ENCODE results near the gene ORMDL1. TPM values are rescaled to one million over a fixed set of nuclear protein-coding genes. Genes with fewer than 3 reads are reported as not detected.
"Not testable (repeated sequence)": the region's sequence is repeated elsewhere in the genome, so short reads cannot be mapped to it uniquely, and the experiment has no call there.

The ORMDL1 gene
- total RNA-seq, 1 experiment from 2014 or later, result 138 TPM

DNA sequence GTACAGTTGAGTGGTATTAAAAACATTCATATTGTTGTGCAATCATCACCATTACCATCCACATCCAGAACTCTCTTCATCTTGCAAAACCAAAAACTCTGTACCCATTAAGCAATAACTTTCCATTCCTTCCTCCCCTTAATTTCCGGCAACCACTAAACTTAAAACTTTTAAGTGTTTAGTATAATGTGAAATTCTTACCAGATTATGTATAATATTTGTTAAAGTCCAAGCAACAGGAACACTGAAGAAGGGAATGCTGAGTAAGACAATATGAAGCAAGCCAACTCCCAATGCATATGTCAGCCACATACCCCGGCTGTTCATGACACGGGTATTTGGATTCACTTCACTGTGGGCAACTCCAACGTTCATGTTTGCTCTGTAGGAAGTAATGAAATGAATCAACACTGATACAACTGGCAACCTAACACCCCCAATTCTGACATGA lies 1.9 kb downstream of the ORMDL1 start:
- DNase-seq (ENCODE audit: extremely low read depth, low read depth), result no peak

DNA sequence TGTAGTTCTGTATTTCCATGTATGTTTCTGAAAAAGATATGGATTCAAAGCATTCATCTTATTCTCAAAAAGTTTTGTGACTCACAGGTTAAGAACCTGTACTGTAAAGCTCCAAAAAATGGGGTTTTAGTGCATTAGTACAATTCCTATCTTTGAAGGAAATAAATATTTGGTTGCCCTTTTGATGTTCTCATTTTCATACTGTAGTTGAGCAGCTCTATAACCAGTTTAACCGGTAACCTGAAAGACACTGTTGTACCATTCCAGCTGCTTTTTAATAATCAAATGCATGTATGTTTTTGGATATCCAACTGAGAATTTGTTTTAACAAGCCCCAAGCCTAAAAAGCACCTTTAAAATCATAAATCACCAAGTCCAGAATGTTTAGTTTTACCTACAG lies 11.9 kb downstream of the ORMDL1 start:
- no peak for DNase-seq (ENCODE audit: extremely low read depth, low read depth)

DNA sequence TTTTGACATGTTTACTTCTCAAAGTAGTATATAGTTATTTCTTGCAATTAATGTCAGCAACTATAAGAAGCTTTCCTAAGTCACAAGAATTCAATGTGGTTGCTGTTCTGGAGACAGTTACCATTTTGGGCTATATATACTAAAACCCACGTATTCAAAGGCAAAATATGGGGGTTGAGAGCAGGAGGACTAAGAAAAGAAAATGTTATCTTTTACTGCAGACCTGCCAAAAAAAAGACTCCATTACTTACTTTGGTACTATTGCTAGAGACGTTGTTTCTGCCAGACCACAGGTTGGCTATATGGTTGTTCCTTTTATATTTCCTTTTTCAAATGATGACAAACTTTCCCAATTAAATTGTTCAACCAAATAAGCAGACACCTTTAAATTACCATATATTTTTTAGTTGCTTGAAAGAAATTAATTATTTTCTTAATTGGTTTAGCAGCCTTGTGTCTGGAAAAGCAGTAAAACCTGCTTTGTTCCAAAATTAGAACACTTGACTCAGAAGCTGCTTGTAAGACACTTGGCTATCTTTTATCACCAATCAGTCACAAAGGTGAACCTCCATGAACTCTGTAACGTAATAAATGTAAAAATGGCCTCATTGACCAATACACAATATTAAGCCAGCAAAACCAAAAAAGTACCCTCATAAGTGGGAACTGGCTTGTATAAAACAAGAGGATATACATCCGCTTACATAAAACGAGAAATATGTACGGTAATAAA lies 13.4 kb downstream of the ORMDL1 start:
- no peak for DNase-seq (ENCODE audit: extremely low read depth, low read depth)

DNA sequence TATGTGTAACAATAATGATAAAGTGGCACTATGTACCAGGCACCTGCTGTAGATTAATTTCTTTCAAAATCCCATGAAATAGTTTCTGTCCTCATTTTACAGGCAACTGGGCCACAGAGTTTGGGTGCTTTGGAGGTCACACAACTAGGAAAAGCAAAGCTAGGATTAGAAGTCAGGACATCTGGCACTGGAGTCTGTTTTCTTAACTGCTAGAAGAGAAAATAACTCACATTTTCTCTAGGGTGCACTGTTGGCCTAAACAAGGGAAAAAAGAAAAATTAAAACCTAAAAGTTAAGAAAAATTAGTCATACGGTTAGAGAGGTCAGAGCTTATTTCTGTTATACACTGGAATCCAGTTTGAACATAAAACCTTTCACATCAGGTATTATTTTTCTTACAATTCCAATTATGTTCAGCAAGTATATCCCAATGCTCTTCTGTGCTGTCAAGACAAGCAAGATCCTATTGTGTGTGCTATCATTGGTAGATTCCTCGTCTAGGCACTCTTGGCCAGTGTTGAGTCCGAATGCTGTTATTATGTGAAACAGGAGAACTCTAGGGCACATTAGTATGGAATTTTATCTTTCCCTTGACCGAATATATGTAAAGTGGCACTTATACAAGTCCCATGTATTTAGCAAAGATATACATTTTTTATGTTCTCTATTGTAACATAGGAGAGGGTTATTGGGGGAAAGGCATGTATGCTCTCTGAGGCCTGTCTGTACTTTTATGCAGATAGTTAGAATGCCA lies 20.1 kb downstream of the ORMDL1 start:
- no peak for DNase-seq (ENCODE audit: extremely low read depth, low read depth)

DNA sequence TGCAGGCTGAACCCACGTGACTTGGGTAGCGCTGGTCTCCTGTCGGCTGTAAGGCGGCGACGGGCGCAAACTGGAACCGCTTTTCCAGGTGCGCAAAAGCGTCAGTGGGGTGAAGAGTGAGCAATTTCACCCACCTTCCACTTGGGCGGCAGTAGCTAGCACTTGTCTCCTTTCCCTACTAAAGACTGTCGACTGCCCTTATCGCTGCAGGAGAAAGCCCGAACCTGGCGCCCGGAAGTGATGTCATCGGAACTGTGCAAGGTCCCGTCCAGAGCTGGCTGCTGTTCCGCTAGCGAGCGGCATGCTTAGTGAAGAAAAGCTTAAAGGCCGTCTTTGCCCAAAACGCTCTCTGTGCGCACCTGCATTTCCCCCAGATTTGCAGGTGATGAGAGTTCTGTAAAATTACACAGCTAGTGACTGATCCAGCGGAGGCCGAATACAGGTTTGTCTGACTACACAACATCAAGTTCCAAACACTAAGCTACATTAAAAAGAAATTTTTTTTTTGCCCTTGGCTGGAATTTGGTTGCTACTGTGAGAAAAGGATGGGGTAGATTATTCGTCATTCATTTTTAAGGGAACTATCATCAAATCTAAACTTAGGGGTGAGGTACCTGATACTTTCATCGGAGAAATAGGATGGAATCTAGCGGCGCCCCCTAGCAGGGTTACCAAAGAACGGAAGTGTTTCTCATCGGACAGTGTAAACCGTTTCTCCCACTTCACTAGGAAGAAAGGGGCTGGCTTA lies 21.4 kb downstream of the ORMDL1 start, which contains the start of gene OSGEPL1:
Gene OSGEPL1, minus strand, starts transcription at position 242 of the 748 bp plus-strand sequence. CDS start 1,152 bp downstream, outside the sequence.
- peak; percentile 89 for DNase-seq (ENCODE audit: extremely low read depth, low read depth)

DNA sequence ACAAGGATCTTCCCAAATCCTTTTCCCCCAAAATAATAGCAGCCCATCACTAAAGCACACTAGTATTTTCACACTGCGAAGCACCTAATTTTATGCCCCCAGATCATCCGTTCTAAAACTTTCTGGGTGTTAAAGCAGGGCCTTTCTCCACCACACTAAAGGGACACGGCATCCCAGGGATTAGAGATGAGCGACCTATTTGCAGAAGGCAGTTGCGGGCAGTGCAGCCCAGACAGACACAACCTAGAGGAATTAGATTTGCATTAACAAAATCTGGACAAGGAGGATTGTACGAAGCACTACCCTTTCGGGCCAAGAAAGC lies 21.9 kb downstream of the ORMDL1 start:
- DNase-seq (ENCODE audit: extremely low read depth, low read depth), result no peak

DNA sequence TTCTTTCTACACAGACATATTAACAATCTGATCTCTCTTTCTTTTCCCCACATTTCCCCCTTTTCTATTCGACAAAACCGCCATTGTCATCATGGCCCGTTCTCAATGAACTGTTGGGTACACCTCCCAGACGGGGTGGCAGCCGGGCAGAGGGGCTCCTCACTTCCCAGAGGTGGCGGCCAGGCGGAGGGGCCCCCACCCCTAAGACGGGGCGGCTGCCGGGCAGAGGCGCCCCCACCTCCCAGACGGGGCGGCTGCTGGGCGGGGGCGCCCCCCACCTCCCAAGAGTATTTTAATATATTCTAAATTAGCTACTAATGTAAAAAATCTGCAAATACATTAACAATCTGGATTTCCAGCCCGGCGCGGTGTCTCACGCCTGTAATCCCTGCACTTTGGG lies 24.0 kb downstream of the ORMDL1 start:
- DNase-seq (ENCODE audit: extremely low read depth, low read depth), result not testable (repeated sequence)

DNA sequence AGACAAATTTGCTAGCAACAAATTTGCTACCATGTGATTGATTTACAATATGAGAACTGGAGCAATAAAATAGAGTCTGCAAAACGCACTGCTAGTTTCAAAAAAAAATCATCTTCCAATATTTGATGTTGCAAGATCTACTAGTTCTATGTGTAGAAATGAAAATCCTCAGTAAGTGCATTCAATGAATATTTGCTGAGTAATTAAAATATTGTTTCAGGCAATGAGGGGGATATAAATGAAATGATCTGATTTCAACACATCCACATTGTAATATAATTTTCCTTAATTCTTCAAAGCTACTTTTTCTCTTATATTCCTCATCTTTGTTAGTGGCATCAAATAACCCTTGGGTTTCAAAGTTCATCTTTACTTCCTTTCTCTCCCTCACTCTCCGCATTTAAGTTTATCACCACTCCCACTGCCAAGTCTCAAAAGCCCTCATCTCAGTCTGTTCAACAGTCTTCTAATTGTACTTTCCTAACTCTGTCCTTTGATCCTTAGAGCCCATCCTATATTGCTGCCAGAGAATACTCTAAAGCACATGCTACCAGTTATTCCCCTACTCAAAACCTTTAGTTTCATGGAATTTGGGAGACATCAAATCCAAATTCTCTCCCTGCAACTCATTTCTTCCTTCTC lies 27.7 kb downstream of the ORMDL1 start:
- DNase-seq (ENCODE audit: extremely low read depth, low read depth), result no peak

DNA sequence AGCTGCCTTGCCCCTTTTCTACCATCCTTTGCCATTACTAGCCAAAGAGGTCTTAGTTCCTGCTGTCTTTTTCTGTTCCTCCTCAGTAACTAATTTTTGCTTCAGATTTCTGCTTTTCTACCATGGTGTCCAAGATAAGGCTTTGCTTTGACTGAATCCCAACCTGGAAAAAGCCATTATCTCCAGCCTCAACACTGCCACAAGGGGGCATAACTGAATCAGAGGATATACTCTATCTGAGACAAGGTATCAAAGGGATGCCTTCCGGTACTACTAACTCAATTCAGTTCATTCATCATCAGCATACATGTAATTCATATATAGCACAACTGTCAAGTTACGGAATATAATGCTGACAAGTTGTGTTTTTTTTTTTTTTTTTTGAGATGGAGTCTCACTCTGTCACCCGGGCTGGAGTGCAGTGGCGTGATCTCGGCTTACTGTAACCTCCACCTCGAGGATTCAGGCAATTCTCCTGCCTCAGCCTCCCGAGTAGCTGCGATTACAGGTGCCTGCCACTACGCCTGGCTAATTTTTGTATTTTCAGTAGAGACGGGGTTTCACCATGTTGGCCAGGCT lies 33.0 kb downstream of the ORMDL1 start:
- peak; percentile 50 for DNase-seq (ENCODE audit: extremely low read depth, low read depth)

DNA sequence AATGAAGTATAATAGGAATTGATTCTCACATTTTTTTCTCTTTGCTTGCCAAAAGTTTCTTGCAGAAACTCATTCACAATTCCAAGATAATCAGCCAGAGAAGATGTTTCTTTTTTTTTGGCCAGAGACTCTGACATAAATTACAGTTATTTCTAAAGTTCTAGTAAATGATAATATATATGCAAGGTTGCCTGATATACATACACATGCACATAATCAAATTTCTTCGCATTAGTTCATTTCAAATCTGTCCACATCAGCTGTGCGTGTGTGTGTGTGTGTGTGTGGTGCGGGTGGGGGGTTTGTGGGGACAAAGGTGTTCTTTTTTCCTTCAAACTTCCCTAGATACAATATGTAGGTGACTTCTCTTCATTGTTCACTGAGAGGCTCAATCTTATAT lies 54.7 kb downstream of the ORMDL1 start:
- DNase-seq (ENCODE audit: extremely low read depth, low read depth), result no peak

DNA sequence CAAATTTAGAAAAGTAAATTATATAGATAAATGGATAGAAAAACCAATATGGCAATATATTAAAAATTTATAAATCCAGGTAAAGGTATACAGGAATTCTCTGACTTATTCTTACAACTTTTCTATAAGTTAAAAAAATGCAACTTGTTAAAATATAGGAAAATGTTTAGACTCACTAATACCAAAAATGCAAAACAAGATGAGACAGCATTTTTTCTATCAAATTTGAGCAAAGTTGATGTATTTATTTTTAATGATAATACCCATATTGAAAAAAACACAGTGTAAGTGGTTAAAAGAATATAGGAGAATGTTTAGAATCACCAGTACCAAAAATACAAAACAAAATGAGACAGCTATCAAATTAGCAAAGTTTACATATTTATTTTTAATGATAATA lies 57.3 kb downstream of the ORMDL1 start:
- no peak for DNase-seq (ENCODE audit: extremely low read depth, low read depth)

DNA sequence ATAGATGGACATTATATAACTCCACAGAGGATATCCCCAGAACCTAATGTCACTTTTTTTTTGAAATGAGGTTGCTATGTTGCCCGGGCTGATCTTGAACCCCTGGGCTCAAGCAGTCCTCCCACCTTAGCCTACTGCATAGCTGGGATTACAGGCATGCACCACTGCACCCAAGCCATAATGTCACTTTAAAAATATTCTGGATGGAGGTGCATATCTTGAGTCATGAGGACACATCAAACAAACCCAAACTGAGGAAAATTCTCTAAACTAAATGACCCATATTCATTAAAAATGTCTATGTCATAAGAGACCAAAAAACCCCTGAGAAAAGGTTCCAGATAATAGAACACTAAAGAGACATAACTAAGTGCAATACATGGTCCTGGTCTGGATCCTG lies 57.9 kb downstream of the ORMDL1 start:
- DNase-seq (ENCODE audit: extremely low read depth, low read depth), result no peak

DNA sequence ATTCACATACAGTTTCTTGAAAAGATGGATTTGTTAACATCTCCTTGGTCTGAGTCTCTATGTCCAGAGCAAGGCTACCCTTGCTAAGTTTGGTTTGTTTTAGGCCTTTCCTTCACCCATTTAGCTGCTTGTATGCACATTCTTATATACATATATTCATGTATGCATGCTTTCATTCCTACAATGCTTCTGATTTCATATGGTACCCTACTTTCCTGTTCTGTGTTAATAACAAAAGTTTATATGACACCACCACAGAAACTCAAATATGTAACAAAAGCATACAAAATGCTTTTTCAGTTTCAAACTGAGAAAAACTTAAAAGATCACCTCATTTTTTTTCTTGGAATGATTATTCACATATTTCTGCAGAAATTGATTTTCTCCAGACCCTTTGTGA lies 60.9 kb downstream of the ORMDL1 start:
- no peak for DNase-seq (ENCODE audit: extremely low read depth, low read depth)

Other genes starting within 250 kb of the ORMDL1 start
- 8.8 and 12.5 TPM in 2 replicates for gene SLC40A1, start 203.6 kb downstream of the ORMDL1 start, total RNA-seq (2014; rRNA removed; shearing (Covaris generic))
- gene ASNSD1, start 122.9 kb downstream of the ORMDL1 start, total RNA-seq (2014; rRNA removed; shearing (Covaris generic)), result 73.2 and 82.4 TPM in 2 replicates
- 7.8 and 15.0 TPM in 2 replicates for gene ANKAR, start 109.7 kb downstream of the ORMDL1 start, total RNA-seq (2014; rRNA removed; shearing (Covaris generic))
- 21.8 and 24.0 TPM in 2 replicates for gene OSGEPL1, start 21.5 kb downstream of the ORMDL1 start, total RNA-seq (2014; rRNA removed; shearing (Covaris generic))
- 31.0 and 32.0 TPM in 2 replicates for gene PMS1, start 111 bp upstream of the ORMDL1 start, total RNA-seq (2014; rRNA removed; shearing (Covaris generic))

Measured in NCI-H460 (cell line).